Measurements from ENCODE around the gene PRKCE. TPM values are rescaled to one million over a fixed set of nuclear protein-coding genes. Genes with fewer than 3 reads are reported as not detected.

Gene PRKCE
- total RNA-seq, 2 donors from 2014 or later: 5.8 to 18.1 TPM

GRCh38 chr2:45721150-45721549, 69.7 kb downstream of the PRKCE start:
- no peak for TF ChIP-seq CTCF (IDR thresholded peaks at IDR 0.05)
- Histone ChIP-seq H3K4me3 (no peak overlapping the region), H3K27ac (no peak overlapping the region), H3K36me3 (no peaks in the 10 kb centered on the region), H3K9me3 (no peaks in the 10 kb centered on the region), H3K27me3 (replicated peaks; ENCODE audit: insufficient read depth) (no peaks in the 10 kb centered on the region), H3K4me1 (ENCODE audit: control insufficient read depth in 1 of 2, low read depth in 2 of 2) (no peaks in the 10 kb centered on the region)
- no peak for ATAC-seq (ENCODE audit: insufficient number of reproducible peaks, low FRiP score, low read depth)
- no peak for DNase-seq (ENCODE audit: low spot score)

GRCh38 chr2:45722477-45722876, 71.0 kb downstream of the PRKCE start:
- H3K27ac ChIP-seq: no peak overlapping the region

GRCh38 chr2:45723857-45724256, 72.4 kb downstream of the PRKCE start:
- H3K4me1 ChIP-seq (ENCODE audit: control insufficient read depth in 1 of 2, low read depth in 2 of 2): no peaks in the 10 kb centered on the region
- ATAC-seq (ENCODE audit: insufficient number of reproducible peaks, low FRiP score, low read depth) (no peak), DNase-seq (ENCODE audit: low spot score) (no peak)
- no peaks in the 10 kb centered on the region for H3K27me3 ChIP-seq (replicated peaks; ENCODE audit: insufficient read depth)
- no peak overlapping the region for H3K4me3 ChIP-seq
- no peak for TF ChIP-seq CTCF (IDR thresholded peaks at IDR 0.05)
- H3K9me3 ChIP-seq: no peaks in the 10 kb centered on the region
- no peaks in the 10 kb centered on the region for H3K36me3 ChIP-seq
- no peak overlapping the region for H3K27ac ChIP-seq

More at GRCh38 chr2:45722477-45722876, 71.0 kb downstream of the PRKCE start:
- DNase-seq (ENCODE audit: low spot score) (no peak), ATAC-seq (ENCODE audit: insufficient number of reproducible peaks, low FRiP score, low read depth) (no peak)
- Histone ChIP-seq H3K9me3 (no peaks in the 10 kb centered on the region), H3K36me3 (no peaks in the 10 kb centered on the region), H3K4me1 (ENCODE audit: control insufficient read depth in 1 of 2, low read depth in 2 of 2) (no peaks in the 10 kb centered on the region), H3K27me3 (replicated peaks; ENCODE audit: insufficient read depth) (no peaks in the 10 kb centered on the region), H3K4me3 (no peak overlapping the region)
- no peak for TF ChIP-seq CTCF (IDR thresholded peaks at IDR 0.05)

- Histone ChIP-seq H3K4me3 (no peak overlapping the region), H3K27ac (no peak overlapping the region), H3K36me3 (no peaks in the 10 kb centered on the region), H3K27me3 (replicated peaks; ENCODE audit: insufficient read depth) (no peaks in the 10 kb centered on the region), H3K9me3 (no peaks in the 10 kb centered on the region), H3K4me1 (ENCODE audit: control insufficient read depth in 1 of 2, low read depth in 2 of 2) (no peaks in the 10 kb centered on the region)
- no peak for ATAC-seq (ENCODE audit: insufficient number of reproducible peaks, low FRiP score, low read depth)
- TF ChIP-seq CTCF (IDR thresholded peaks at IDR 0.05): no peak
- DNase-seq (ENCODE audit: low spot score): no peak
Measured at GRCh38 chr2:45724335-45724734, 72.9 kb downstream of the PRKCE start.

- TF ChIP-seq CTCF (IDR thresholded peaks at IDR 0.05): no peak
- Histone ChIP-seq H3K4me1 (ENCODE audit: control insufficient read depth in 1 of 2, low read depth in 2 of 2) (no peaks in the 10 kb centered on the region), H3K27me3 (replicated peaks; ENCODE audit: insufficient read depth) (no peaks in the 10 kb centered on the region), H3K27ac (no peak overlapping the region), H3K36me3 (no peaks in the 10 kb centered on the region), H3K9me3 (no peaks in the 10 kb centered on the region), H3K4me3 (no peak overlapping the region)
- ATAC-seq (ENCODE audit: insufficient number of reproducible peaks, low FRiP score, low read depth) (no peak), DNase-seq (ENCODE audit: low spot score) (no peak)
Measured at GRCh38 chr2:45725731-45726130, 74.3 kb downstream of the PRKCE start.
